ENCODE measurements around the gene CALHM2.

CALHM2 gene

DNA sequence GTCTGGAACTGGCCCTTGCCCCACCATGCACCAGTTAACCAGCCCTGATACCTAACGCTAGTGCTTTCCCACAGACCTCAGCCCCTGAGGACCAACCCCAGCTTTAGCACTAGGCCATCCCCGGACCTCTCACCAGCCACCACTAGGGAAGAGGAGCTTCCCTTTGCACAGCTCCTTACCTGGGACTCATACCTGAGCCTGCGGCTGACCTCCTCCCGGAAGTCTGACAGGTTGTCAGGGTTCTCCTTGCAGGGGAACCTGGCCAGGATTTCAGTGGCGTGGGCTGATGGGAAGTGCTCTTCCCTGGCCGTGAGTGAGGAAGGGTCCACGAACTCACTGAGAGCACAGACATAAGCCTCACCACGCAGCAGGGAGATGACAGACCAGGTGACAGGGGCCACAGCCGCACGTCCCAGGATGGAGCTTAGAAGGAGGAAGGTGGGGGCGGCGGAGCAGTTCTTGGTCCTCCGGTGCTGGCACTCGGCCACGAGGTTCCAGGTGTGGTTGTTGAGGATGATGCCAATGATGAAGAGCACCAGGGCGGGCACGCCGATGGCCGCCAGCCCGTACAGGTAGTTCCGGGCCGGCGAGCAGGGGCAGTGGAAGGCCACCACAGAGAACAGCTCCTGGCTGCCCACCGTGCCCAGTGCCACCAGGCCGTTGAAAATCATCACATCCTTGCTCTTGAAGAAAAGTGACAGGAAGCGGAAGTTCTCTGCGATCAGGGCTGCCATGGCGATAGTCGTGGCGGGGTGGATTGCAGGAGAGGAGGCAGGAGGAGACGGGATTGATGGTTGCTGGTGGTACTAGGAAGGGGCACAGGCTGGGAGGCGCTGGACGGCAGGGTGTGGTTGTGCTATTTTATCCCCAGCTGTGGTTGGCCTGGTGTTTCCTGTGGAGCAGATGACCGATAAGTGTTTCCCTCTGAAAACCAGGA is 2.7 kb downstream of the CALHM2 start:
- TF ChIP-seq, protein P1, sequence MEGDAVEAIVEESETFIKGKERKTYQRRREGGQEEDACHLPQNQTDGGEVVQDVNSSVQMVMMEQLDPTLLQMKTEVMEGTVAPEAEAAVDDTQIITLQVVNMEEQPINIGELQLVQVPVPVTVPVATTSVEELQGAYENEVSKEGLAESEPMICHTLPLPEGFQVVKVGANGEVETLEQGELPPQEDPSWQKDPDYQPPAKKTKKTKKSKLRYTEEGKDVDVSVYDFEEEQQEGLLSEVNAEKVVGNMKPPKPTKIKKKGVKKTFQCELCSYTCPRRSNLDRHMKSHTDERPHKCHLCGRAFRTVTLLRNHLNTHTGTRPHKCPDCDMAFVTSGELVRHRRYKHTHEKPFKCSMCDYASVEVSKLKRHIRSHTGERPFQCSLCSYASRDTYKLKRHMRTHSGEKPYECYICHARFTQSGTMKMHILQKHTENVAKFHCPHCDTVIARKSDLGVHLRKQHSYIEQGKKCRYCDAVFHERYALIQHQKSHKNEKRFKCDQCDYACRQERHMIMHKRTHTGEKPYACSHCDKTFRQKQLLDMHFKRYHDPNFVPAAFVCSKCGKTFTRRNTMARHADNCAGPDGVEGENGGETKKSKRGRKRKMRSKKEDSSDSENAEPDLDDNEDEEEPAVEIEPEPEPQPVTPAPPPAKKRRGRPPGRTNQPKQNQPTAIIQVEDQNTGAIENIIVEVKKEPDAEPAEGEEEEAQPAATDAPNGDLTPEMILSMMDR (IDR thresholded peaks at IDR 0.05; ENCODE audit: low read depth, low read length) = no peak
- no peak overlapping the region for H3K4me3 ChIP-seq (ENCODE audit: low read depth, low read length)

DNA sequence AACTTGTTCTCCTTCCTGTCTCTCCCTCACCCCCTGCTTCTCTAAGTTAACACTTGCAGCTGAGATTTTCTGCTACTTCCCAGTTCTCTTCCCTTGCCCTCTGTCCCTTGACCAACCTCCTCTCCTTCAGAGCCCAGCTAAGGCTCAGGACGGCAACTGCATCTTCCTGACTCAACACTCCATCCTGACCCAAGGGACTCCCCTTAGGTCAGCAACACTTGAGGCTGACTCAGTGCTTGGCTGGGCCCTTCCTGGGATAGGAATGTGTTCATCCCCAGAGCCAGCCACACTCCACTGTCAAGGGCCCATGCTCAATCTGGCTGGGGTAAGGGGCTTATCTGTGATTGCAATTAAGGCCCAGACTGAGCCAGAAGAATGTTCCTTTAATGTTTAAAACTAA is 3.4 kb downstream of the CALHM2 start:
- H3K4me3 ChIP-seq (ENCODE audit: low read depth, low read length) = no peak overlapping the region
- TF ChIP-seq, protein P1 (IDR thresholded peaks at IDR 0.05; ENCODE audit: low read depth, low read length) = no peak

DNA sequence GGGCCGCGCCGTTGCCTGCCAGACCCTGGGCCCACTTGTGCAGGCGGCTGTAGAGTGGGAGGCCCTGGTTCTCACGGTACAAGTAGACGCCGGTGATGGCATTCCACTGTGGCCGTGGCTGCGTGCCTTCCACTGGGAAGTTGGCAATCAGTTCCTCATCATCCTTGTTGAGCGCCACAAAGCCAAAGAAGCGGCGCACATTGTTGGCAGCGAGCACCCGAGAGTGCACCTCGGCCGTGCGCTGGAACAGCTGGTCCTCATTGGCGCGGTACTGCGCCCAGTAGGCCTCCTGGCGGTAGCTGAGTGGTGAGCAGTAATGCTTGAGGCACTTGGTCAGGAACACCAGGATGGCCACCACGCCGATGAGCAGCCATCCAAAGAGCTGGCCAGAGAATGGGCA is 5.0 kb downstream of the CALHM2 start:
- no peak overlapping the region for H3K4me3 ChIP-seq (ENCODE audit: low read depth, low read length)

DNA sequence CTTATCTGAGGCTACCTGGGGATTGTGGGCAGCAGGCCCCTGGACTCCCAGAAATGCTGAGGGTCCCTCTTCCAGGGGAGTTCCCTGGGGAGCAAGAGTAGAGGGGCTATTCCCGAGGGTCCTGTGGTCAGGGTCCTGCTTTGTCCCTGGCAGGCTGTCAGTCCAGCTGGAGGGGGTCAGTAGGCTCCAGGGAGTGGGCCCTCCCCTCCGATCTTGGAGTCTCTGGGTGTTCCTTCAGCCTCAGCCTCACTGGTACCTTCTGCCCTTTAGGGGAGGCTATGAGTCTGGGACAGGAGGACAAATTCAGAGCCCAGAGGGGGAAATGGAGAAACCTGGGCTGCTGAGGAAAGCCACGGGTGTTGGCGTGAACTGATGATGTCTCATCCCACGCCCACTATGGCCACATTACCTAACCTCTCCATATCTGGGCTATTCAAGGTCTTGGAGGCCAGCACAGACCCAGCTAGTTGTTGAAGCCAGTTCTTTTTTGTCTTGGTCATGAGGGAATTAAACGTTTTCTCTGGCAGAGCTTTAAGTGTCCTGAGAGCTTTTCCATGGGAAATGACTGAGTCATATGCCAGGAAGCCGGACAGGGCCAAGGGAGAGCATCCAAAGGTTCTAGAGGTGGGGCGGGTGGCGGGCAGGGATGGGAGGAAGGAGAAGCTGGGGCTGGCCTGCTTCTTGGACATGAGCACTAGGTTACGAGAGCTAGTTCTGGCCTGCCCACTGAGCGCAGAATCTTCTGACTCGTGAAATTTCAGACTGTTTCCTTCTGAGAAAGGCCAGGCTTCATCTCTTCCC is 6.2 kb downstream of the CALHM2 start:
- TF ChIP-seq, protein P1 (IDR thresholded peaks at IDR 0.05; ENCODE audit: low read depth, low read length) = no peak
- H3K4me3 ChIP-seq (ENCODE audit: low read depth, low read length) = no peak overlapping the region

More for the DNA sequence above, 5.0 kb downstream of the CALHM2 start:
- TF ChIP-seq, protein P1 (IDR thresholded peaks at IDR 0.05; ENCODE audit: low read depth, low read length) = no peak

DNA sequence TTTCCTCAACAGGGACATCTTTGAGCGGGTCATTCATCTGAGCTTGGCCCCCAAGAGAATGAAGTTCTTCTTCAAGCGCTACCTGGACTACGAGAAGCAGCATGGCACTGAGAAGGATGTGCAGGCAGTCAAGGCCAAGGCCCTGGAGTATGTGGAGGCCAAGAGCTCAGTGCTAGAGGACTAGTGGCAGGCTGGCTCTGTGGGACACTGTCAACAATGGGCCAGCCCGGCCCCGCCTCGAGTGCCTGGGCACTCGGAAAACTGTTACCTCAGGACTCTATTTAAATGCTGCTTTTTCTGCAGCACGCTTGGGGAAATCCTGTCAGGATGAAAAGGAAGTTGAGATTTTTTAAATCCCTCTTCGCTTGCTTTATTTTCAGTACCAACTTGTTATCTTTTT is 6.8 kb downstream of the CALHM2 start:
- TF ChIP-seq, protein P1 (IDR thresholded peaks at IDR 0.05; ENCODE audit: low read depth, low read length) = no peak
- no peak overlapping the region for H3K4me3 ChIP-seq (ENCODE audit: low read depth, low read length)

DNA sequence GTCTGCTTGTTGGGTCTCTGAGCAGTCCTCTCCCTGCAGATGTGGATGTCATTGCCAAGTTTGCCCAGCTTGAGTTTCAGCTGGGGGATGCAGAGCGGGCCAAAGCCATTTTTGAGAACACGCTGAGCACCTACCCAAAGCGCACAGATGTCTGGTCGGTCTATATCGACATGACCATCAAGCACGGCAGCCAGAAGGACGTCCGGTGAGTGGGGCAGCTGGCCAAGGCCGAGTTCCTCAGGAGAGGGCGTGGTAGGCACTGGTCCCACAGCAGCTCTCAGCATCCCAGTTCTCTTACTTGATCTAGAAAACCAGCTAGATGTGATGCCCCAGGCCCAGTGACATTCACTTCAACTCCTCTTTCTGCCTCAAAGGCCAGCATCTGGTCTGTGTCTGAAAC is 7.7 kb downstream of the CALHM2 start:
- TF ChIP-seq, protein P1 (IDR thresholded peaks at IDR 0.05; ENCODE audit: low read depth, low read length) = no peak
- H3K4me3 ChIP-seq (ENCODE audit: low read depth, low read length) = no peak overlapping the region
